ENCODE measurements around the gene POU2F3. TPM values are rescaled to one million over a fixed set of nuclear protein-coding genes. Genes with fewer than 3 reads are reported as not detected.
A peak's percentile ranks its signal among the peaks of the same experiment; 100 is the strongest.

The POU2F3 gene
- total and polyA plus RNA-seq, 2 experiments from 2014 or later: 0.15 to 0.40 TPM

GRCh38 chr11:120342226-120342625 is 102.3 kb downstream of the POU2F3 start:
- Histone ChIP-seq H3K4me3 (peak overlapping the region; percentile 5), H3K36me3 (no peaks in the 10 kb centered on the region), H3K27me3 (no peaks in the 10 kb centered on the region), H3K9me3 (ENCODE audit: low read depth) (no peaks in the 10 kb centered on the region), H3K4me1 (ENCODE audit: low read depth) (peaks cover 75% of the 10 kb centered on the region), H3K27ac (peak overlapping the region; percentile 47)
- no peak for DNase-seq (ENCODE audit: low read depth in 1 of 2, low spot score in 1 of 2)
- TF ChIP-seq CTCF (IDR thresholded peaks at IDR 0.05; ENCODE audit: low read depth, low read length): no peak

DNA sequence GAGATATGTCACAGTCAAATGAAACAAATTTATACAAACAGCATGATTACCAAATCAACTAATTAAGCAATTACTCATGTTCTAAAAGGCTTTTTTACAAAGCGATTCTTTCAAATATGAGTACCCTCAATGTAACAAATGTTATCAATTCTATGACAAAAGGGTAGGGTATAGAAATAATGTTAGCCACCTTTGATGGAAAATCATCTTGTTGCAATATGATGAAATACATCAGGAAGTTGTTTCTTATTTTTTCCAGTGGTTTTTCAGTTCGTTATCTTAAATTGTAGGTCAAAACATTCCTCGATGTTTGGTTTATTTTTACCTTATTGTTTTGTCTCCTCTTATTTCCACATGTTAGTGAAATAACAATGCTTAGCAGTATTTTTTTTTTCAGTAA is 102.7 kb downstream of the POU2F3 start:
- no peaks in the 10 kb centered on the region for H3K36me3 ChIP-seq
- no peak for TF ChIP-seq CTCF (IDR thresholded peaks at IDR 0.05; ENCODE audit: low read depth, low read length)
- peak overlapping the region; percentile 47 for H3K27ac ChIP-seq
- no peaks in the 10 kb centered on the region for H3K27me3 ChIP-seq
- DNase-seq (ENCODE audit: low read depth in 1 of 2, low spot score in 1 of 2): no peak
- no peak overlapping the region for H3K4me3 ChIP-seq
- H3K4me1 ChIP-seq (ENCODE audit: low read depth): peaks cover 78% of the 10 kb centered on the region
- H3K9me3 ChIP-seq (ENCODE audit: low read depth): no peaks in the 10 kb centered on the region

GRCh38 chr11:120343429-120343828 is 103.5 kb downstream of the POU2F3 start:
- Histone ChIP-seq H3K4me3 (no peak overlapping the region), H3K27ac (no peak overlapping the region), H3K9me3 (ENCODE audit: low read depth) (no peaks in the 10 kb centered on the region), H3K27me3 (no peaks in the 10 kb centered on the region), H3K4me1 (ENCODE audit: low read depth) (peaks cover 77% of the 10 kb centered on the region), H3K36me3 (no peaks in the 10 kb centered on the region)
- DNase-seq (ENCODE audit: low read depth in 1 of 2, low spot score in 1 of 2): no peak
- no peak for TF ChIP-seq CTCF (IDR thresholded peaks at IDR 0.05; ENCODE audit: low read depth, low read length)

DNA sequence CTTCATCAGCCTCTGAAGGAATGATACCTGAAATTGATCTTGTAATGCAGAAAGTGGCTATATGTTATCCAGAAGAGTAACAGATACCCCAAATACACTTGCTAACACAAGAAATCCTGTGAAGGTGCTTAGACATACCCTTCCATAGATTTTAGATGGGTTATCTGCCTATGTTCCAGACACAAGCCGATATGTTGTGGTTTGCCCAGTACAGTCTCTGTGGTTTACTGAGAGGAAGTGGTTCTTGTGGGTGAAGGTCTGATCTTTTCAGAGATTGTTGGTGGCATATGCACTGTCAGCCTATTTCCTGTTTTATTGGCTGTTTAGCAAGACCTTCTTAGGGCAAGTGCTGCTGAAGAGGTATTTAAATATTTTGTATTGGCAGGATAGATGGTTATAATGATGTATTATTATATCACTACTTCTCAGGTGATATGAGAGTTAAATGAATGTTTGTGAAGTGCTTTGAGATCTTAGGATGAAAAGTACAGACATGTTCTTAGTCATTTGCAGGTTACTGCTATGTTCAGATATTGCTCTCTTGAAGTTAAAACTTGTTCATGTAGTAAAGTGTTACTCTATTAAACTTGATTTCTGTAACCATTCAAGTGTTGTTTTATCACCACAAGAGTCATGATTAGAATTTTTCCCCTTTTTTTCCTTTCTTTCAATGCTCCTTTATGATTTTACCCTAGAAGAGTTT is 104.5 kb downstream of the POU2F3 start:
- no peak for TF ChIP-seq CTCF (IDR thresholded peaks at IDR 0.05; ENCODE audit: low read depth, low read length)
- peak in 1 of 2 donors; percentile 42 for DNase-seq (ENCODE audit: low read depth in 1 of 2, low spot score in 1 of 2)
- H3K27me3 ChIP-seq: no peaks in the 10 kb centered on the region
- H3K36me3 ChIP-seq: no peaks in the 10 kb centered on the region
- no peaks in the 10 kb centered on the region for H3K9me3 ChIP-seq (ENCODE audit: low read depth)
- no peak overlapping the region for H3K27ac ChIP-seq
- no peak overlapping the region for H3K4me3 ChIP-seq
- peaks cover 71% of the 10 kb centered on the region for H3K4me1 ChIP-seq (ENCODE audit: low read depth)

- DNase-seq (ENCODE audit: low read depth in 1 of 2, low spot score in 1 of 2): no peak
- H3K9me3 ChIP-seq (ENCODE audit: low read depth): no peaks in the 10 kb centered on the region
- H3K4me1 ChIP-seq (ENCODE audit: low read depth): peaks cover 57% of the 10 kb centered on the region
- no peak for TF ChIP-seq CTCF (IDR thresholded peaks at IDR 0.05; ENCODE audit: low read depth, low read length)
- H3K27ac ChIP-seq: peak overlapping the region; percentile 40
- no peak overlapping the region for H3K4me3 ChIP-seq
- H3K36me3 ChIP-seq: no peaks in the 10 kb centered on the region
- H3K27me3 ChIP-seq: no peaks in the 10 kb centered on the region
Observed at GRCh38 chr11:120346233-120346632, 106.3 kb downstream of the POU2F3 start.
